ENCODE measurements around the gene L3HYPDH. TPM values are rescaled to one million over a fixed set of nuclear protein-coding genes. Genes with fewer than 3 reads are reported as not detected.

Gene L3HYPDH
- 12.5 TPM for polyA plus RNA-seq (2013, experiment 1 of 2)
- polyA plus RNA-seq (2013, experiment 2 of 2): 11.3 TPM

GRCh38 chr14:59483819-59484638 is at the start of gene L3HYPDH, which contains the start of gene JKAMP:
Gene L3HYPDH, minus strand, starts transcription at chr14:59484408. Its CDS starts 92 bp downstream, at chr14:59484316.
Gene JKAMP, plus strand, starts transcription at chr14:59484517. Its CDS starts 73 bp downstream, at chr14:59484590.
- Histone ChIP-seq H2BK15ac (replicated peaks; ENCODE audit: low read depth) (no peak within 1 kb of the TSS), H3K79me1 (ENCODE audit: low read length) (peaks cover 13% of the 10 kb centered on the region), H4K8ac (ENCODE audit: low read depth, low read length) (no peak within 1 kb of the TSS), H2AK5ac (ENCODE audit: low read length) (peak within 1 kb of the TSS; percentile 19), H3K23ac (ENCODE audit: low read length) (peak within 1 kb of the TSS; percentile 91), H3K79me2 (ENCODE audit: control insufficient read depth, insufficient read depth, low read length) (peaks cover 25% of the 10 kb centered on the region), H3K4ac (ENCODE audit: low read depth, low read length) (peak within 1 kb of the TSS; percentile 70), H3K9ac (ENCODE audit: low read length) (peak within 1 kb of the TSS; percentile 95), H3K4me3 (ENCODE audit: low read length) (peak within 1 kb of the TSS; percentile 98), H3K36me3 (ENCODE audit: control insufficient read depth, insufficient read depth, low read length) (no peaks in the 10 kb centered on the region), H3K18ac (ENCODE audit: low read length) (peak within 1 kb of the TSS; percentile 94), H3K27me3 (ENCODE audit: insufficient read depth, low read length, poor library complexity) (no peaks in the 10 kb centered on the region), H2BK5ac (ENCODE audit: low read length) (peak within 1 kb of the TSS; percentile 79), H3K4me2 (ENCODE audit: low read length) (peak within 1 kb of the TSS; percentile 89), H3K4me1 (ENCODE audit: control insufficient read depth, low read depth, low read length) (peaks cover 7% of the 10 kb centered on the region), H4K5ac (ENCODE audit: low read length) (peak within 1 kb of the TSS; percentile 86), H2BK120ac (ENCODE audit: low read depth, low read length) (no peak within 1 kb of the TSS), H3K27ac (ENCODE audit: low read depth, low read length) (peak within 1 kb of the TSS; percentile 97), H3K56ac (ENCODE audit: low read length) (peak within 1 kb of the TSS; percentile 100)
- peak; percentile 98 for DNase-seq
- WGBS (ENCODE audit: extremely low coverage, insufficient coverage, low lambda C conversion rate): no CpG with 5 or more reads among the region's 92 CpGs

GRCh38 chr14:59532419-59532818 is 48.2 kb upstream of the L3HYPDH start:
- no peak overlapping the region for H3K4me2 ChIP-seq (ENCODE audit: low read length)
- no peak overlapping the region for H3K4ac ChIP-seq (ENCODE audit: low read depth, low read length)
- no peak overlapping the region for H3K56ac ChIP-seq (ENCODE audit: low read length)
- H3K18ac ChIP-seq (ENCODE audit: low read length): no peak overlapping the region
- no peak overlapping the region for H3K4me3 ChIP-seq (ENCODE audit: low read length)
- no peak for DNase-seq
- no peak overlapping the region for H4K8ac ChIP-seq (ENCODE audit: low read depth, low read length)
- H2BK120ac ChIP-seq (ENCODE audit: low read depth, low read length): no peak overlapping the region
- H3K4me1 ChIP-seq (ENCODE audit: control insufficient read depth, low read depth, low read length): no peaks in the 10 kb centered on the region
- H2AK5ac ChIP-seq (ENCODE audit: low read length): no peak overlapping the region
- no peaks in the 10 kb centered on the region for H3K79me1 ChIP-seq (ENCODE audit: low read length)
- no peak overlapping the region for H4K5ac ChIP-seq (ENCODE audit: low read length)
- WGBS (ENCODE audit: extremely low coverage, insufficient coverage, low lambda C conversion rate): no CpG with 5 or more reads among the region's 1 CpG
- H3K9ac ChIP-seq (ENCODE audit: low read length): no peak overlapping the region
- no peak overlapping the region for H2BK5ac ChIP-seq (ENCODE audit: low read length)
- no peaks in the 10 kb centered on the region for H3K36me3 ChIP-seq (ENCODE audit: control insufficient read depth, insufficient read depth, low read length)
- no peaks in the 10 kb centered on the region for H3K27me3 ChIP-seq (ENCODE audit: insufficient read depth, low read length, poor library complexity)
- H3K23ac ChIP-seq (ENCODE audit: low read length): no peak overlapping the region
- no peak overlapping the region for H2BK15ac ChIP-seq (replicated peaks; ENCODE audit: low read depth)
- H3K27ac ChIP-seq (ENCODE audit: low read depth, low read length): no peak overlapping the region
- no peaks in the 10 kb centered on the region for H3K79me2 ChIP-seq (ENCODE audit: control insufficient read depth, insufficient read depth, low read length)

- Histone ChIP-seq H3K56ac (ENCODE audit: low read length) (no peak overlapping the region), H3K27me3 (ENCODE audit: insufficient read depth, low read length, poor library complexity) (no peaks in the 10 kb centered on the region), H3K36me3 (ENCODE audit: control insufficient read depth, insufficient read depth, low read length) (no peaks in the 10 kb centered on the region), H4K5ac (ENCODE audit: low read length) (no peak overlapping the region), H3K4me1 (ENCODE audit: control insufficient read depth, low read depth, low read length) (no peaks in the 10 kb centered on the region), H3K18ac (ENCODE audit: low read length) (no peak overlapping the region), H3K79me2 (ENCODE audit: control insufficient read depth, insufficient read depth, low read length) (no peaks in the 10 kb centered on the region), H3K4me3 (ENCODE audit: low read length) (no peak overlapping the region), H3K23ac (ENCODE audit: low read length) (no peak overlapping the region), H2BK5ac (ENCODE audit: low read length) (no peak overlapping the region), H3K9ac (ENCODE audit: low read length) (no peak overlapping the region), H2AK5ac (ENCODE audit: low read length) (no peak overlapping the region), H2BK120ac (ENCODE audit: low read depth, low read length) (no peak overlapping the region), H3K27ac (ENCODE audit: low read depth, low read length) (no peak overlapping the region), H2BK15ac (replicated peaks; ENCODE audit: low read depth) (no peak overlapping the region), H4K8ac (ENCODE audit: low read depth, low read length) (no peak overlapping the region), H3K79me1 (ENCODE audit: low read length) (no peaks in the 10 kb centered on the region), H3K4ac (ENCODE audit: low read depth, low read length) (no peak overlapping the region), H3K4me2 (ENCODE audit: low read length) (no peak overlapping the region)
- no peak for DNase-seq
Observed at GRCh38 chr14:59530349-59530748, 46.1 kb upstream of the L3HYPDH start.

GRCh38 chr14:59529189-59529588 is 45.0 kb upstream of the L3HYPDH start:
- no peaks in the 10 kb centered on the region for H3K4me1 ChIP-seq (ENCODE audit: control insufficient read depth, low read depth, low read length)
- H4K5ac ChIP-seq (ENCODE audit: low read length): no peak overlapping the region
- H3K79me1 ChIP-seq (ENCODE audit: low read length): no peaks in the 10 kb centered on the region
- no peak overlapping the region for H3K56ac ChIP-seq (ENCODE audit: low read length)
- no peak overlapping the region for H2BK120ac ChIP-seq (ENCODE audit: low read depth, low read length)
- H3K27me3 ChIP-seq (ENCODE audit: insufficient read depth, low read length, poor library complexity): no peaks in the 10 kb centered on the region
- H2AK5ac ChIP-seq (ENCODE audit: low read length): no peak overlapping the region
- no peak overlapping the region for H3K9ac ChIP-seq (ENCODE audit: low read length)
- no peak overlapping the region for H3K4me2 ChIP-seq (ENCODE audit: low read length)
- no peak overlapping the region for H2BK5ac ChIP-seq (ENCODE audit: low read length)
- DNase-seq: no peak
- H3K79me2 ChIP-seq (ENCODE audit: control insufficient read depth, insufficient read depth, low read length): no peaks in the 10 kb centered on the region
- no peak overlapping the region for H3K18ac ChIP-seq (ENCODE audit: low read length)
- H3K27ac ChIP-seq (ENCODE audit: low read depth, low read length): no peak overlapping the region
- WGBS (ENCODE audit: extremely low coverage, insufficient coverage, low lambda C conversion rate): no CpG with 5 or more reads among the region's 2 CpGs
- no peak overlapping the region for H4K8ac ChIP-seq (ENCODE audit: low read depth, low read length)
- no peak overlapping the region for H3K4me3 ChIP-seq (ENCODE audit: low read length)
- no peak overlapping the region for H2BK15ac ChIP-seq (replicated peaks; ENCODE audit: low read depth)
- no peak overlapping the region for H3K4ac ChIP-seq (ENCODE audit: low read depth, low read length)
- H3K36me3 ChIP-seq (ENCODE audit: control insufficient read depth, insufficient read depth, low read length): no peaks in the 10 kb centered on the region
- no peak overlapping the region for H3K23ac ChIP-seq (ENCODE audit: low read length)

GRCh38 chr14:59520224-59520623 is 36.0 kb upstream of the L3HYPDH start:
- Histone ChIP-seq H3K79me1 (ENCODE audit: low read length) (no peaks in the 10 kb centered on the region), H3K4me3 (ENCODE audit: low read length) (no peak overlapping the region), H2AK5ac (ENCODE audit: low read length) (no peak overlapping the region), H3K9ac (ENCODE audit: low read length) (no peak overlapping the region), H3K27ac (ENCODE audit: low read depth, low read length) (no peak overlapping the region), H2BK5ac (ENCODE audit: low read length) (no peak overlapping the region), H4K5ac (ENCODE audit: low read length) (no peak overlapping the region), H3K4me1 (ENCODE audit: control insufficient read depth, low read depth, low read length) (no peaks in the 10 kb centered on the region), H3K36me3 (ENCODE audit: control insufficient read depth, insufficient read depth, low read length) (no peaks in the 10 kb centered on the region), H3K23ac (ENCODE audit: low read length) (no peak overlapping the region), H3K4me2 (ENCODE audit: low read length) (no peak overlapping the region), H2BK15ac (replicated peaks; ENCODE audit: low read depth) (no peak overlapping the region), H2BK120ac (ENCODE audit: low read depth, low read length) (no peak overlapping the region), H3K56ac (ENCODE audit: low read length) (no peak overlapping the region), H3K4ac (ENCODE audit: low read depth, low read length) (no peak overlapping the region), H4K8ac (ENCODE audit: low read depth, low read length) (no peak overlapping the region), H3K18ac (ENCODE audit: low read length) (no peak overlapping the region), H3K27me3 (ENCODE audit: insufficient read depth, low read length, poor library complexity) (no peaks in the 10 kb centered on the region), H3K79me2 (ENCODE audit: control insufficient read depth, insufficient read depth, low read length) (no peaks in the 10 kb centered on the region)
- DNase-seq: no peak
- no CpG with 5 or more reads among the region's 3 CpGs for WGBS (ENCODE audit: extremely low coverage, insufficient coverage, low lambda C conversion rate)
